Fibroblast of pulmonary artery (primary cell): ENCODE measurements around the gene PDLIM5.

ENCODE experiments used
- DNase-seq: peaks from one replicate; pipeline ENCODE4 v3.0.0-alpha.2; 2010; ENCODE audit warnings: low read depth
- H3K4me3 ChIP-seq: replicated peaks from 2 replicates; pipeline ENCODE4 v1.5.1; 2011; ENCODE audit warnings: low read depth, mild to moderate bottlenecking, control low read depth, low read length, moderate library complexity
- CTCF ChIP-seq: IDR thresholded peaks from 2 replicates; pipeline ENCODE4 v1.5.1; 2011; ENCODE audit warnings: mild to moderate bottlenecking, control low read depth, low read length, inconsistent platforms; ENCODE audit errors: missing control alignments

Gene PDLIM5

GRCh38 chr4:94458682-94459081 is 6.9 kb downstream of the PDLIM5 start:
- no peak for TF ChIP-seq CTCF
- no peak for DNase-seq
- H3K4me3 ChIP-seq = no peak overlapping the region

GRCh38 chr4:94459462-94460161 is 7.9 kb downstream of the PDLIM5 start:
- no peak overlapping the region for H3K4me3 ChIP-seq
- no peak for TF ChIP-seq CTCF
- DNase-seq = no peak

GRCh38 chr4:94461506-94461905 is 9.8 kb downstream of the PDLIM5 start:
- DNase-seq = no peak
- no peak overlapping the region for H3K4me3 ChIP-seq
- TF ChIP-seq CTCF = no peak

- H3K4me3 ChIP-seq = no peak overlapping the region
- TF ChIP-seq CTCF = no peak
- no peak for DNase-seq
Observed at GRCh38 chr4:94462572-94462971, 10.8 kb downstream of the PDLIM5 start.

GRCh38 chr4:94463771-94464170 is 12.0 kb downstream of the PDLIM5 start:
- no peak for TF ChIP-seq CTCF
- H3K4me3 ChIP-seq = no peak overlapping the region

GRCh38 chr4:94466371-94466770 is 14.6 kb downstream of the PDLIM5 start:
- H3K4me3 ChIP-seq = no peak overlapping the region
- no peak for TF ChIP-seq CTCF
- no peak for DNase-seq

More at GRCh38 chr4:94463771-94464170, 12.0 kb downstream of the PDLIM5 start:
- DNase-seq = no peak

- H3K4me3 ChIP-seq = no peak overlapping the region
- TF ChIP-seq CTCF = no peak
- DNase-seq = no peak
Observed at GRCh38 chr4:94466923-94467322, 15.2 kb downstream of the PDLIM5 start.
